ENCODE results near the gene FCN2.

Gene FCN2

DNA sequence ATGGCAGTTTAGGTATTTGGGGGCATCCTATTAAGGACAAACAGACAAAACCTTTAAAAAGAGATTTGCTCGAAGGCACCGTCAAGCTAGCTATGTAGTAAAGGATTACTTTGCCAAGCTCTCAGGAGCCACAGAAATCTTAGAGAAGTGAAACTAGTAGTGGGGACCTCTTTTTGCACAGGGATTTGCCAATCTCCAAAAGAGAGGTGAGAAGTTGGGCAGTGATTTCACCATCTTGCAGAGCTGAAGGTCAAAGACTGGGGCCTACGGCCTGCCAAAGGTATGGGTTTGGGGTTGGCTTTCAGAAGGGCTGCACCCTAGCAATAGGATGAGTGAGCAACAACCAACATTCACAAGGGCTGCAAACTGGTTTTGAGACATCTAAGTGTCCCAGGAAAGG lies 38.7 kb downstream of the FCN2 start:
- TF ChIP-seq, protein P1, sequence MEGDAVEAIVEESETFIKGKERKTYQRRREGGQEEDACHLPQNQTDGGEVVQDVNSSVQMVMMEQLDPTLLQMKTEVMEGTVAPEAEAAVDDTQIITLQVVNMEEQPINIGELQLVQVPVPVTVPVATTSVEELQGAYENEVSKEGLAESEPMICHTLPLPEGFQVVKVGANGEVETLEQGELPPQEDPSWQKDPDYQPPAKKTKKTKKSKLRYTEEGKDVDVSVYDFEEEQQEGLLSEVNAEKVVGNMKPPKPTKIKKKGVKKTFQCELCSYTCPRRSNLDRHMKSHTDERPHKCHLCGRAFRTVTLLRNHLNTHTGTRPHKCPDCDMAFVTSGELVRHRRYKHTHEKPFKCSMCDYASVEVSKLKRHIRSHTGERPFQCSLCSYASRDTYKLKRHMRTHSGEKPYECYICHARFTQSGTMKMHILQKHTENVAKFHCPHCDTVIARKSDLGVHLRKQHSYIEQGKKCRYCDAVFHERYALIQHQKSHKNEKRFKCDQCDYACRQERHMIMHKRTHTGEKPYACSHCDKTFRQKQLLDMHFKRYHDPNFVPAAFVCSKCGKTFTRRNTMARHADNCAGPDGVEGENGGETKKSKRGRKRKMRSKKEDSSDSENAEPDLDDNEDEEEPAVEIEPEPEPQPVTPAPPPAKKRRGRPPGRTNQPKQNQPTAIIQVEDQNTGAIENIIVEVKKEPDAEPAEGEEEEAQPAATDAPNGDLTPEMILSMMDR (IDR thresholded peaks at IDR 0.05; ENCODE audit: low read depth, low read length, missing control alignments) = no peak
- no peak for DNase-seq (ENCODE audit: extremely low read depth, low read depth)

GRCh38 chr9:134922066-134922931 lies 41.7 kb downstream of the FCN2 start:
- no peak for DNase-seq (ENCODE audit: extremely low read depth, low read depth)
- TF ChIP-seq, protein P1 (IDR thresholded peaks at IDR 0.05; ENCODE audit: low read depth, low read length, missing control alignments) = no peak

More for the DNA sequence above, 38.7 kb downstream of the FCN2 start:
- H3K4me3 ChIP-seq (replicated peaks; ENCODE audit: low read depth, low read length) = no peak overlapping the region

DNA sequence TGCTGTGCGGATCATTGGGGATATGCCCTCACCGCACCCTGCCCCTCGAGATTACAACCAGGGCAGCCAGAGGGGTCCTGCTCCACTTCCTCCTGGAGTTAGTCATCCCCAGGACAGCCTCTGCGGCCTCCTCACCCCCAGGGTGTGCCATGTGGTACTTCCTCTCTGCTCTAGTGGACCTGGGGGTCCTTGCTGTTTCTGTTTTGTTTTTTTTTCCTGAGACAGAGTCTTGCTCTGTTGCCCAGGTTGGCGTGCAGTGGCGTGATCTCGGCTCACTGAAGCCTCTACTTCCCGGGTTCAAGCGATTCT lies 42.3 kb downstream of the FCN2 start:
- no peak for DNase-seq (ENCODE audit: extremely low read depth, low read depth)
- no peak overlapping the region for H3K4me3 ChIP-seq (replicated peaks; ENCODE audit: low read depth, low read length)
- TF ChIP-seq, protein P1 (IDR thresholded peaks at IDR 0.05; ENCODE audit: low read depth, low read length, missing control alignments) = no peak

More at GRCh38 chr9:134922066-134922931, 41.7 kb downstream of the FCN2 start:
- H3K4me3 ChIP-seq (replicated peaks; ENCODE audit: low read depth, low read length) = no peak overlapping the region

GRCh38 chr9:134923466-134923865 lies 42.9 kb downstream of the FCN2 start:
- no peak for DNase-seq (ENCODE audit: extremely low read depth, low read depth)
- TF ChIP-seq, protein P1 (IDR thresholded peaks at IDR 0.05; ENCODE audit: low read depth, low read length, missing control alignments) = no peak
- no peak overlapping the region for H3K4me3 ChIP-seq (replicated peaks; ENCODE audit: low read depth, low read length)

DNA sequence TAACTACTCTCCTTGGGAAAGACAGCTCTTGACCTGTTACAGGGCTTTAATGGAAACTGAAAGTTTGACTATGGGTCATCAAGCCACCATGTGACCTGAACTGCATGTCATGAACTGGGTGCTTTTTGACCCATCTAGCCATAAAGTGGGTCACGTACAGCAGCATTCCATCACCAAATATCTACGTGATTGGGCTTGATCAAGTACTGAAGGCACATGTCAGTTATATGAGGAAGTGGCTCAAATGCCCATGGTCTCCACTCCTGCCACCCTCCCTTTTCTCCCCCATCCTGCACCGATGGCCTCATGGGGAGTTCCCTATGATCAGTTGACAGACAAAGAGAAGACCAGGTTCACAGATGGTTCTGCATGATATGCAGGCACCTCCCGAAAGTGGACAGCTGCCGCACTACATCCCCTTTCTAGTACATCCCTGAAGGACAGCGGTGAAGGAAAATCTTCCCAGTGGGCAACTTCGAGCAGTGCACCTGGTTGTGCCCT lies 44.5 kb downstream of the FCN2 start:
- DNase-seq (ENCODE audit: extremely low read depth, low read depth) = no peak
- H3K4me3 ChIP-seq (replicated peaks; ENCODE audit: low read depth, low read length) = no peak overlapping the region
- TF ChIP-seq, protein P1 (IDR thresholded peaks at IDR 0.05; ENCODE audit: low read depth, low read length, missing control alignments) = no peak

- DNase-seq (ENCODE audit: extremely low read depth, low read depth) = no peak
- TF ChIP-seq, protein P1 (IDR thresholded peaks at IDR 0.05; ENCODE audit: low read depth, low read length, missing control alignments) = no peak
- no peak overlapping the region for H3K4me3 ChIP-seq (replicated peaks; ENCODE audit: low read depth, low read length)
These were observed 48.0 kb downstream of the FCN2 start for GRCh38 chr9:134928436-134929192.
